GM19395 (cell line): Measurements from ENCODE around the gene COL4A4.

Experiments
- ATAC-seq: cut with Tn5 transposase; IDR thresholded peaks from one replicate; pipeline ENCODE4 v1.9.1; 2021; ENCODE audit warnings: mild to moderate bottlenecking, moderate library complexity; ENCODE audit not compliant: unreplicated experiment

Gene COL4A4

DNA sequence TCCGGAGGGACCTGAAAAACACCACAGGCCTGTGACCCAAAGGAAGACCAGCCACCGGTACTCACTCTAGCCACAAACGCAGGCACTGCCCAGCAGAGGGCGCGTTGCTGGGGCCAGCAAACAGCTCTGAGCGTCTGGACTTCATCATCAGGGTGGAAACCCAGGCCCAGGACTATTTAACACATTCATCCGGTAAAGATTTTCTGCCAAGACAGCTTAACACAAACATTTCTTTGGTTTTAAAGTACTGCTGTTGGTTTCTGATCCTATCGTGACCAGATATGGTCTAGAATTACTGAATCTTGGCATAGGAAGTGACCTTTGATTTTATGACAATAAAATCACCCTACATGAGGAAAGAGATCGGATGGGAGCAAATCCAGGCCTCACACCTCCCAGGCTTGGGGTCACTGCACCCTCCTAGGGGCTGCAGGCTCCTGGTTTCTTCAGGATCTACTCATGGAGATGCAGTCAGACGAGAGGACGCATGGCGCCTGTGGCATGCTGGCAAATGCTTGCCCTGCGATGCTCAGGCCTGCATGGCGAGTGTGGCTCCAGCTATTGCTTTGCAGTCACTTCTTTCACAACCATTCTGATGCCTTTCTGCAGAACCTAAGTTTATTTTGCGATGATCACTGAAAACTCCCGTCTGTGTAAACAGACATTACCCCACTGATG lies 130.4 kb downstream of the COL4A4 start:
- ATAC-seq: peak; percentile 93

- no peak for ATAC-seq
Measured at GRCh38 chr2:227031379-227031778, 132.6 kb downstream of the COL4A4 start.

DNA sequence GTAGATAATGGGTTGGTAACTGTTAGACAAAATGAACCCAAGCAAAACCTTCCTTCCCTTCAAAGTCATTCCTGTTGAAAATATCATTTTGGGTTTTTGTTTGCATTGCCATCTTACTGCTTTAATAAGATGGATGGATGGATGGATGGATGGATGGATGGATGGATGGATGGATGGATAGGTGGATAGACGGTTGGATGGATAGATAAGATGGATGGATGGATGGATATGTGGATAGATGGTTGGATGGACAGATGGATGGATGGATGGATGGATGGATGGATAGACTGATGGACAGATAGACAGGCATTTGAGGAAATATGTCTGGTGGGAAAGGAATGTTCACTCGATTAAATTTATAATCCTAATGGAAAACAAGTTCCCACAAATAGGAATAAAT lies 133.2 kb downstream of the COL4A4 start:
- no peak for ATAC-seq

DNA sequence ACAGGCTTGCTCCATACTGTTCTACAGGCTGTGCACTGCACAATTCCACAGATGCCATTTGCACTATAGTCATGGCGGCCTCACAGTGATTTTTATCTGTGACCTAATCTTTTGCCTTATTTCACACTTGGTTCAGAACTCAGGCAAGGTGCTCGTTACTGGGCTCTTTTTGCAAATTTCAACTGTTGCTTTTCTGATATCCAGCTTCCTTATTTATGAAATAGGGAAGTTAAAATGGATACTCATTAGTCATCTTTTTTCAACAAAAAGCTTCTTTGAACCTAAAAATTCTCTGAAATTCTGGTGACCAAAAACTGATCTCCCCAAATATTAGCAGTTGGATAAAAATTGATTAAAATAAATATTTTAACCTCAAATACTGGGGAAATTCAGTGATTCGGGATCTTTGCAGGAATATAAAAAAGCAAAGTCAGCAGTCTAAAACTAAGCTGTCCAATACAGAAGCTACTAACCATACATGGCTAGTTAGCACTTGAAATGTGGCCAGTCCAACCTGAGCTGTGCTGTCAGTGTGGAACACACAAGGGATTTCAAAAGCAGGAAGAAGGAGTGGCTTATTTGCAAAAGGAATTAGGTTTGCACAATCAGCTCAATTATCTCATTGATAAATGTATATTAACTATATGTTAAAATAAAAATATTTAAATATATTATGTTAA lies 134.4 kb downstream of the COL4A4 start:
- ATAC-seq: no peak

- peak; percentile 64 for ATAC-seq
Measured at GRCh38 chr2:227025510-227025909, 138.5 kb downstream of the COL4A4 start.

- no peak for ATAC-seq
Measured at GRCh38 chr2:227022608-227023007, 141.4 kb downstream of the COL4A4 start.

DNA sequence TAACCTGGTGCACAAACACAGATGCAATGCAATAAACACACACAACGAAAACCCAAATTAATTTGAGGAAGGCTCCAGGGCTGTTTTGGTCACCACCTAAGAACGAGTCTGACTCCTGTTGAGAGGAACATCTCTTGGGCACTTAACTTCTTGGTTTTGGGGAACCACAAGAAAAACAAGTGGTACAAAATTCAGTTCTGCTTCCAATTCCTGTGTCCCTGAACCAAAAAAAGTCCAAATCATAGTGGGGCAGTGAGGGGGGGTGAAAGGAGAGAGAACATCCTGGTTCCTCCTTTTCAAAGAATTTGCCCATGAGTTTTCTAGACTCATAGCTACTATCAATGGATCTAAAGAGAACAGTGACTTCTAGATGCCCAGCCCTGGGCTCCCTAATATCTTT lies 143.6 kb downstream of the COL4A4 start:
- no peak for ATAC-seq

GRCh38 chr2:227016894-227017293 lies 147.1 kb downstream of the COL4A4 start:
- ATAC-seq: no peak

GRCh38 chr2:227013881-227014280 lies 150.1 kb downstream of the COL4A4 start:
- ATAC-seq: no peak

- ATAC-seq: no peak
Measured at GRCh38 chr2:227013330-227013729, 150.7 kb downstream of the COL4A4 start.

GRCh38 chr2:227010433-227010832 lies 153.6 kb downstream of the COL4A4 start:
- ATAC-seq: no peak

DNA sequence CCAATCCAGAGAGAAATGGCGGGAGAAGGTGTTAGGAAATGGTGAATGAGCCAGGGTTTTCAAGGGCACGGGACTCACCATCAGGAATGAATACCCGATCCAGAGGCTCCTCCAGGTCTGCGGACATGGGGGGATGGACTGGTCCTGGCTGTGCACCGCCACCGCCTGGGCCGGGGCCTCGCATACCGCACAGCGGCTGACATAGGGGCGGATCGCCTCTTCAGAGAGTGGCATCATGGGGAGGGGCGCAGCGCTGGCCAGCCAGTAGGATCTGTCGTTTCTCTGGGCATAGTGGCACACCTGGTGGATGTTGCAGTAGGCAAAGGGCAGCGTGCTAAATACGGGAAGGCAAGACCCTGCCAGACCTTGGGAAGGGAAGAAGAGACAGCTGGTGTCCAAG lies 156.1 kb downstream of the COL4A4 start:
- no peak for ATAC-seq

DNA sequence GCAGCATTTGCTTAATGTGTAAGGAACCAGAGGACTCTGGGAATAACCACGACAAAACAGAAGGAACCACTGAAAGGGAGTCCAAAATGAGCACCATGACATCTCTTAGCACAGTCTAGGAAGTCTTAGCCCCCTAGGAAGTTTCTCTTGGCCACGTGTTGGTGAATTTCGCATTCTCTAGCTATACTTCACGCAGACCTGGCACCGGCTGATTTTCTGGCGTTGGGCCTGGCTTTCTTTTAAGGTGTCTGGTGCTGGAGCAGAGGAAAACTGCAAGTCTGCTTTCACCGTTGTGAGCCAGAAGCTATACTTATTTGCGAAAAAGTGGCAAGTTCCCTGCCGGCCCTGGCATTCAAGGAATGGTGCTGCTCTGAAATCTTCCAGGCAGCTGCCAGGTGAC lies 156.9 kb downstream of the COL4A4 start:
- no peak for ATAC-seq

- no peak for ATAC-seq
Measured at GRCh38 chr2:227006189-227006897, 157.7 kb downstream of the COL4A4 start.

GRCh38 chr2:227004482-227004881 lies 159.5 kb downstream of the COL4A4 start:
- ATAC-seq: no peak

DNA sequence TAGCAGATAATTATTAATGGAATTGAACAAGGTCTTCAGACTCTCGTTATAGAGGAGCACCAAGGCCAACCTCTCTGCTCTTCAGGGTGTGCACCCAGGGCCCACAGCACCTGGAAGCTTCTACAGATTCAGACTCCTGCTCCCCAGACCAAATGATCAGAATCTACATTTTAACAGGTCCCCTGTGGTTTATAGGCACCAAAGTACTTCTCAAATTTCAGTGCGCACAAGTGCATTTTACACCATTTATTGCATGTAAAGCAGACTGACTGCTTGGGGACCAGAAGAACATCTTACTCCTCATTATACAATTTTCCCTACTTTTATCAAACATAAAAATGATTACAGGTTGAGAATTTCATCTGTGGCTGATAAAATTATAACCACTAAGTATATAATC lies 163.9 kb downstream of the COL4A4 start:
- no peak for ATAC-seq

DNA sequence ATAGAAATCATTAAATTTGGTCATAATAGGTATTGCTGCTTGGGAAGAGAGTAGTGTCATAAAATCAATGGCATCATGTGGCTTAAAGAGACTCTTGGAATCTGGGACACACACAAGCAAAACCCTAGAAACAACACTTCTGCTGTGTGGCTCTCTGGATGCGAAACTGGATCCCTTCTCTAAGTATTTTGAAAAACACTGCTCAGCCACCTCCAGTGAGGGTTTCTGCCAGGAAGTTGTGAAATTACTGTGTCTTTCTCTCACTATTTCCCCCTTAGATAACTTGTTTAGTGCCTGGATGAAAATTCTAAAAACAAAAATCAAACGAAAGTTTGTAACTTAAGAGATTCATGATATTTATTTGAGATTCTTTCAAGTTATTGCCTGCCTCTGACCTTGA lies 164.3 kb downstream of the COL4A4 start:
- no peak for ATAC-seq

- ATAC-seq: no peak
Measured at GRCh38 chr2:226995625-226996041, 168.4 kb downstream of the COL4A4 start.

GRCh38 chr2:226994775-226995174 lies 169.2 kb downstream of the COL4A4 start:
- ATAC-seq: no peak

- ATAC-seq: no peak
Measured at GRCh38 chr2:226993171-226993570, 170.8 kb downstream of the COL4A4 start.

DNA sequence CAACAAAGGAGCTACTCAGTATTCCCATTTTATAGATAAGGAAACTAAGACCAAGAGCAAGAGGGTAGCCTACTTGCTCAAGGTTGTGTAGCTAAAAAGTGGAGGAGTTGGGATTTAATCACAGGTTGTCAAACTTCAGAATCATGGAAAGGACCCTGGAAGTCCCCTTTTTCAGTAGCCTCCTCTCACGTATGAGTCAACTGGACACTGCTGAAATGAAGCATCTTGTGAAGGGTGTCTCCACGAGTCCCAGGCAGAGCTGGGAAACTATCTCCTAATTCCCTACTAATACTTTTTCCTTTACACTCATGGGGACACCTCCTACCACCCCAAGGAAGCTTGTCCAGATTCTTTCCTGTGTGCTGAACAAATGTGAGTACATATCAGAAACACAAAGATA lies 172.3 kb downstream of the COL4A4 start:
- ATAC-seq: no peak

DNA sequence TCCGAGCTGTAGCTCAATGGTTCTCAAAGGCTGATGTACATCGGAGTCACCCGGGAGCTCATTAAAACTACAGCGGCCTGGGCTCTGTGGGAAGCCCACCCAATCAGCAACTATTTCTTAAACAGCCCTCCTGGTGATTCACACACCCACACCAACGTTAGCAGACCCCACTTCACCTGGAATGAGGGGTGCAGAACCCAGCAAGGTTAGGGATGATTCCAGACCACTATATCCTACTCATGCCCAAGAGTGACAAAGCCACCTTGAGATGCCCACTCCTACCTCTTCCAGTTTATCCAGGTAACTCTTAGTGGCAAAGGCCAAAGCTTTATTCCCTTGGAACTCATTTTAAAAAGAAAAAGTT lies 178.4 kb downstream of the COL4A4 start:
- no peak for ATAC-seq
